HepG2 (cell line): ENCODE results near the gene MED1. TPM values are rescaled to one million over a fixed set of nuclear protein-coding genes. Genes with fewer than 3 reads are reported as not detected.

Source experiments
- CBX2 ChIP-seq, 2 experiments: fragments of 200-600 bp in 1 of 2; sonication (generic); formaldehyde crosslinking in 1 of 2; IDR thresholded peaks; 2 replicates each; pipeline versions ENCODE4 v1.7.0 to v1.8.1; 2018 to 2022; ENCODE audit warnings: low read depth in 2 of 2, low read length in 1 of 2, mild to moderate bottlenecking in 1 of 2, missing genetic modification reagents in 1 of 2
- ELK4 ChIP-seq: sonication (generic); formaldehyde crosslinking; IDR thresholded peaks from 2 replicates; pipeline ENCODE4 v1.9.0; 2021; ENCODE audit warnings: missing genetic modification reagents, borderline replicate concordance
- FOXO1 ChIP-seq: sonication (generic); formaldehyde crosslinking; IDR thresholded peaks from 2 replicates; pipeline ENCODE4 v1.4.0; 2020; ENCODE audit warnings: missing genetic modification reagents
- HDAC1 ChIP-seq: sonication (generic); formaldehyde crosslinking; IDR thresholded peaks from 2 replicates; pipeline ENCODE4 v1.5.1; 2020; ENCODE audit warnings: mild to moderate bottlenecking, missing genetic modification reagents
- HDAC2 ChIP-seq: sonication (generic); formaldehyde crosslinking; IDR thresholded peaks from 2 replicates; pipeline ENCODE4 v1.4.0; 2020; ENCODE audit warnings: missing genetic modification reagents
- MIXL1 ChIP-seq: IDR thresholded peaks from 2 replicates; pipeline ENCODE4 v1.6.1; 2016
- ONECUT2 ChIP-seq: sonication (generic); formaldehyde crosslinking; IDR thresholded peaks from 2 replicates; pipeline ENCODE4 v1.4.0; 2020; ENCODE audit warnings: missing genetic modification reagents
- RFX5 ChIP-seq: IDR thresholded peaks from 2 replicates; pipeline ENCODE4 v1.6.1; 2011; ENCODE audit warnings: low read depth, low read length, improper control_type of control experiment
- SP1 ChIP-seq, 2 experiments: fragments of 450-650 bp in 1 of 2; sonication (generic) in 1 of 2; formaldehyde crosslinking in 1 of 2; IDR thresholded peaks; 2 replicates each; pipeline versions ENCODE4 v1.4.0 to v1.6.1; 2016 to 2020; ENCODE audit warnings: missing genetic modification reagents in 1 of 2
- STAG1 ChIP-seq: sonication (generic); formaldehyde crosslinking; IDR thresholded peaks from 2 replicates; pipeline ENCODE4 v1.4.0; 2020; ENCODE audit warnings: missing genetic modification reagents
- TEAD2 ChIP-seq: sonication (generic); formaldehyde crosslinking; IDR thresholded peaks from 2 replicates; pipeline ENCODE4 v1.9.0; 2021; ENCODE audit warnings: missing genetic modification reagents
- ZBTB34 ChIP-seq: sonication (generic); formaldehyde crosslinking; IDR thresholded peaks from 2 replicates; pipeline ENCODE4 v1.8.0; 2022; ENCODE audit warnings: mild to moderate bottlenecking, missing genetic modification reagents
- ZMAT3 ChIP-seq: sonication (generic); formaldehyde crosslinking; conservative IDR thresholded peaks from 2 replicates; pipeline ENCODE4 v1.7.0; 2021; ENCODE audit warnings: missing genetic modification reagents
- ZNF10 ChIP-seq: sonication (generic); formaldehyde crosslinking; IDR thresholded peaks from 2 replicates; pipeline ENCODE4 v1.4.0; 2020; ENCODE audit warnings: mild to moderate bottlenecking, low read depth, missing genetic modification reagents, borderline replicate concordance
- ZNF143 ChIP-seq: sonication (generic); formaldehyde crosslinking; IDR thresholded peaks from 2 replicates; pipeline ENCODE4 v1.4.0; 2020; ENCODE audit warnings: missing genetic modification reagents
- ZNF24 ChIP-seq: fragments of 450-650 bp; IDR thresholded peaks from 2 replicates; pipeline ENCODE4 v1.6.1; 2017; ENCODE audit warnings: antibody characterized with exemption, mild to moderate bottlenecking
- ZNF274 ChIP-seq: sonication (generic); formaldehyde crosslinking; IDR thresholded peaks from 2 replicates; pipeline ENCODE4 v1.5.1; 2020; ENCODE audit warnings: mild to moderate bottlenecking, missing genetic modification reagents
- ZNF619 ChIP-seq: sonication (generic); formaldehyde crosslinking; IDR thresholded peaks from 2 replicates; pipeline ENCODE4 v1.4.0; 2020; ENCODE audit warnings: mild to moderate bottlenecking, missing genetic modification reagents
- polyA plus RNA-seq, 8 experiments: library from polyadenylated mRNA; depleted of rRNA in 3 of 8; stranded (reverse) in 7 of 8; unstranded in 1 of 8; fragments of >200 nt; fragmentation: Illumina TruSeq in 4 of 8; extraction: Trizol in 4 of 8; gene quantifications; 2 replicates each; pipeline versions ENCODE4 v1.2.1 to v1.2.3, GENCODE V29; 2011 to 2016; ENCODE audit warnings: low read depth in 4 of 8, missing spikeins in 1 of 8, mixed read lengths in 1 of 8; ENCODE audit not compliant: insufficient read depth in 1 of 8
- total RNA-seq, 5 experiments: library from RNA; depleted of rRNA; stranded (reverse); fragments of >200 nt; fragmentation: Illumina TruSeq; extraction: Trizol; gene quantifications; 2 replicates each; pipeline ENCODE4 v1.2.3, GENCODE V29; 2016; ENCODE audit warnings: low read depth in 1 of 5
- TF ChIP-seq, protein P1 (sequence below): sonication (generic); formaldehyde crosslinking; IDR thresholded peaks from 2 replicates; pipeline ENCODE4 v1.8.1; 2022; ENCODE audit warnings: mild to moderate bottlenecking, missing genetic modification reagents
- TF ChIP-seq, protein P2 (sequence below): sonication (generic); formaldehyde crosslinking; IDR thresholded peaks from 2 replicates; pipeline ENCODE4 v1.9.0; 2021; ENCODE audit warnings: missing genetic modification reagents, mild to moderate bottlenecking, borderline replicate concordance
- TF ChIP-seq, protein P3 (sequence below): sonication (generic); formaldehyde crosslinking; IDR thresholded peaks from 2 replicates; pipeline ENCODE4 v1.8.0; 2022; ENCODE audit warnings: mild to moderate bottlenecking, missing genetic modification reagents, moderate library complexity

Gene MED1
- total and polyA plus RNA-seq, 2 of the 13 experiments (the other 11 are each of a cell fraction or from before 2014, with no cell fraction given): 37.5 to 40.1 TPM

GRCh38 chr17:39401412-39402243 is 49.4 kb downstream of the MED1 start, which contains the start of gene FBXL20 (continued):
- TF ChIP-seq ELK4 (CRISPR knock-in tag): no peak
- TF ChIP-seq, protein P1, sequence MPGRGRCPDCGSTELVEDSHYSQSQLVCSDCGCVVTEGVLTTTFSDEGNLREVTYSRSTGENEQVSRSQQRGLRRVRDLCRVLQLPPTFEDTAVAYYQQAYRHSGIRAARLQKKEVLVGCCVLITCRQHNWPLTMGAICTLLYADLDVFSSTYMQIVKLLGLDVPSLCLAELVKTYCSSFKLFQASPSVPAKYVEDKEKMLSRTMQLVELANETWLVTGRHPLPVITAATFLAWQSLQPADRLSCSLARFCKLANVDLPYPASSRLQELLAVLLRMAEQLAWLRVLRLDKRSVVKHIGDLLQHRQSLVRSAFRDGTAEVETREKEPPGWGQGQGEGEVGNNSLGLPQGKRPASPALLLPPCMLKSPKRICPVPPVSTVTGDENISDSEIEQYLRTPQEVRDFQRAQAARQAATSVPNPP (CRISPR knock-in tag): no peak
- TF ChIP-seq ZNF10 (CRISPR knock-in tag): no peak
- 0 out of 2 replicates have a peak, but pooled peaks have one; percentile 41 for TF ChIP-seq ZNF619 (CRISPR knock-in tag)
- TF ChIP-seq CBX2 (IDR thresholded peaks at IDR 0.05; ENCODE audit: low read depth, low read length): no peak
- TF ChIP-seq CBX2 (CRISPR knock-in tag; IDR thresholded peaks at IDR 0.05; ENCODE audit: low read depth): no peak
- TF ChIP-seq ZNF24: no peak
- no peak for TF ChIP-seq ZNF143 (CRISPR knock-in tag)
- TF ChIP-seq STAG1 (CRISPR knock-in tag): no peak
- peak; percentile 48; the same call in 1 of the 2 replicates for TF ChIP-seq HDAC2
- peak; percentile 82 for TF ChIP-seq HDAC1 (CRISPR knock-in tag)
- 0 out of 2 replicates have a peak, but pooled peaks have one; percentile 56 for TF ChIP-seq ZNF274 (CRISPR knock-in tag)
- TF ChIP-seq TEAD2 (CRISPR knock-in tag): 0 out of 2 replicates have a peak, but pooled peaks have one; percentile 9
- TF ChIP-seq MIXL1 (CRISPR knock-in tag): no peak
- no peak for TF ChIP-seq SP1 (IDR thresholded peaks at IDR 0.05)
- TF ChIP-seq SP1 (CRISPR knock-in tag; IDR thresholded peaks at IDR 0.05): peak; percentile 51; the same call in 1 of the 2 replicates
- TF ChIP-seq RFX5: peak; percentile 58
- TF ChIP-seq, protein P2, sequence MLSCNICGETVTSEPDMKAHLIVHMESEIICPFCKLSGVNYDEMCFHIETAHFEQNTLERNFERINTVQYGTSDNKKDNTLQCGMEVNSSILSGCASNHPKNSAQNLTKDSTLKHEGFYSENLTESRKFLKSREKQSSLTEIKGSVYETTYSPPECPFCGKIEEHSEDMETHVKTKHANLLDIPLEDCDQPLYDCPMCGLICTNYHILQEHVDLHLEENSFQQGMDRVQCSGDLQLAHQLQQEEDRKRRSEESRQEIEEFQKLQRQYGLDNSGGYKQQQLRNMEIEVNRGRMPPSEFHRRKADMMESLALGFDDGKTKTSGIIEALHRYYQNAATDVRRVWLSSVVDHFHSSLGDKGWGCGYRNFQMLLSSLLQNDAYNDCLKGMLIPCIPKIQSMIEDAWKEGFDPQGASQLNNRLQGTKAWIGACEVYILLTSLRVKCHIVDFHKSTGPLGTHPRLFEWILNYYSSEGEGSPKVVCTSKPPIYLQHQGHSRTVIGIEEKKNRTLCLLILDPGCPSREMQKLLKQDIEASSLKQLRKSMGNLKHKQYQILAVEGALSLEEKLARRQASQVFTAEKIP: no peak
- TF ChIP-seq ZMAT3 (CRISPR knock-in tag): no peak
- TF ChIP-seq ONECUT2 (CRISPR knock-in tag): no peak
- no peak for TF ChIP-seq FOXO1 (CRISPR knock-in tag)
- TF ChIP-seq, protein P3, sequence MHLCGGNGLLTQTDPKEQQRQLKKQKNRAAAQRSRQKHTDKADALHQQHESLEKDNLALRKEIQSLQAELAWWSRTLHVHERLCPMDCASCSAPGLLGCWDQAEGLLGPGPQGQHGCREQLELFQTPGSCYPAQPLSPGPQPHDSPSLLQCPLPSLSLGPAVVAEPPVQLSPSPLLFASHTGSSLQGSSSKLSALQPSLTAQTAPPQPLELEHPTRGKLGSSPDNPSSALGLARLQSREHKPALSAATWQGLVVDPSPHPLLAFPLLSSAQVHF (CRISPR knock-in tag): 0 out of 2 replicates have a peak, but pooled peaks have one; percentile 11
- no peak for TF ChIP-seq ZBTB34 (CRISPR knock-in tag)
